Prostate gland (tissue), 2 donors: ENCODE data around the gene NLN.
"Not testable (repeated sequence)": the region's sequence is repeated elsewhere in the genome, so short reads cannot be mapped to it uniquely, and the experiment has no call there.

Experiments used
- POLR2A ChIP-seq: fragments of 450-650 bp; IDR thresholded peaks from one replicate; pipeline ENCODE4 v1.6.1; 2016; ENCODE audit warnings: antibody characterized with exemption, mild to moderate bottlenecking
- POLR2AphosphoS5 ChIP-seq: sonication (generic); formaldehyde crosslinking; IDR thresholded peaks from one replicate; pipeline ENCODE4 v1.6.1; 2017; ENCODE audit warnings: antibody characterized with exemption
- TF ChIP-seq, protein P1 (sequence below), 4 experiments: fragments of 200-600 bp in 2 of 4; fragments of 450-650 bp in 2 of 4; sonication (generic) in 2 of 4; IDR thresholded peaks; 1 replicate in 3 of 4; 2 replicates in 1 of 4; pipeline ENCODE4 v1.5.1; 2016 to 2019; ENCODE audit warnings: antibody characterized with exemption in 4 of 4, mild to moderate bottlenecking in 2 of 4, moderate library complexity in 2 of 4

- TF ChIP-seq, protein P1, sequence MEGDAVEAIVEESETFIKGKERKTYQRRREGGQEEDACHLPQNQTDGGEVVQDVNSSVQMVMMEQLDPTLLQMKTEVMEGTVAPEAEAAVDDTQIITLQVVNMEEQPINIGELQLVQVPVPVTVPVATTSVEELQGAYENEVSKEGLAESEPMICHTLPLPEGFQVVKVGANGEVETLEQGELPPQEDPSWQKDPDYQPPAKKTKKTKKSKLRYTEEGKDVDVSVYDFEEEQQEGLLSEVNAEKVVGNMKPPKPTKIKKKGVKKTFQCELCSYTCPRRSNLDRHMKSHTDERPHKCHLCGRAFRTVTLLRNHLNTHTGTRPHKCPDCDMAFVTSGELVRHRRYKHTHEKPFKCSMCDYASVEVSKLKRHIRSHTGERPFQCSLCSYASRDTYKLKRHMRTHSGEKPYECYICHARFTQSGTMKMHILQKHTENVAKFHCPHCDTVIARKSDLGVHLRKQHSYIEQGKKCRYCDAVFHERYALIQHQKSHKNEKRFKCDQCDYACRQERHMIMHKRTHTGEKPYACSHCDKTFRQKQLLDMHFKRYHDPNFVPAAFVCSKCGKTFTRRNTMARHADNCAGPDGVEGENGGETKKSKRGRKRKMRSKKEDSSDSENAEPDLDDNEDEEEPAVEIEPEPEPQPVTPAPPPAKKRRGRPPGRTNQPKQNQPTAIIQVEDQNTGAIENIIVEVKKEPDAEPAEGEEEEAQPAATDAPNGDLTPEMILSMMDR (IDR thresholded peaks at IDR 0.05): not testable (repeated sequence)
- not testable (repeated sequence) for TF ChIP-seq POLR2A, POLR2AphosphoS5
These were observed 45.9 kb upstream of the NLN start for GRCh38 chr5:65676056-65676455.
